H1 (cell line): ENCODE data around the gene EMD. TPM values are rescaled to one million over a fixed set of nuclear protein-coding genes. Genes with fewer than 3 reads are reported as not detected.

Experiments
- CTCF ChIA-PET: fragments of 300-600 bp; sonication (Branson Sonifier 250); formaldehyde crosslinking; loops from one replicate; lab custom pipeline; 2021; ENCODE audit not compliant: partially characterized antibody; lab: Charles Lee
- POLR2A ChIA-PET: fragments of 300-600 bp; sonication (Branson Sonifier 250); formaldehyde crosslinking; loops from one replicate; lab custom pipeline; 2021; ENCODE audit warnings: inconsistent platforms; ENCODE audit not compliant: partially characterized antibody; lab: Charles Lee
- DNase-seq, 2 experiments: peaks; one replicate each; pipeline versions ENCODE4 v3.0.0 to v3.0.0-alpha.2; 2010 to 2022; ENCODE audit warnings: low spot score in 2 of 2, low read depth in 1 of 2, mixed read lengths in 1 of 2
- FAIRE-seq: peaks from 2 replicates; lab custom pipeline; 2011; peaks lifted over from hg19 to GRCh38; lab: Jason Lieb, UNC
- H2AFZ ChIP-seq: 2 replicates; pipeline ENCODE4 v1.8.1; 2012; ENCODE audit warnings: low read length, inconsistent platforms
- H2AK5ac ChIP-seq: 2 replicates; pipeline ENCODE4 v1.6.1; 2013; ENCODE audit warnings: low read depth, low read length
- H2BK120ac ChIP-seq: replicated peaks from 2 replicates; pipeline ENCODE3; 2013; ENCODE audit warnings: low read depth, low read length, inconsistent platforms
- H2BK12ac ChIP-seq: 2 replicates; pipeline ENCODE4 v1.6.1; 2013; ENCODE audit warnings: low read depth, low read length
- H2BK15ac ChIP-seq: 2 replicates; pipeline ENCODE4 v1.6.1; 2013; ENCODE audit warnings: low read length
- H2BK20ac ChIP-seq: 2 replicates; pipeline ENCODE4 v1.6.1; 2013; ENCODE audit warnings: low read length
- H2BK5ac ChIP-seq: 2 replicates; pipeline ENCODE4 v1.6.1; 2013; ENCODE audit warnings: low read depth, low read length
- H3K14ac ChIP-seq: 2 replicates; pipeline ENCODE4 v1.6.1; 2013; ENCODE audit warnings: inconsistent platforms; ENCODE audit not compliant: insufficient read length
- H3K18ac ChIP-seq: 2 replicates; pipeline ENCODE4 v1.6.1; 2013; ENCODE audit warnings: low read length; ENCODE audit errors: extremely low read depth
- H3K23ac ChIP-seq: 2 replicates; pipeline ENCODE4 v1.6.1; 2013; ENCODE audit warnings: inconsistent platforms; ENCODE audit not compliant: insufficient read length
- H3K23me2 ChIP-seq: 2 replicates; pipeline ENCODE4 v1.6.1; 2013; ENCODE audit warnings: low read depth, low read length
- H3K27ac ChIP-seq: 2 replicates; pipeline ENCODE4 v1.6.1; 2011; ENCODE audit warnings: low read depth, low read length, inconsistent platforms
- H3K27me3 ChIP-seq, 4 experiments: replicated peaks in 1 of 4; 1 replicate in 1 of 4; 2 replicates in 3 of 4; pipeline versions ENCODE4 v1.6.1 to v1.8.1; 2011 to 2013; ENCODE audit warnings: low read length in 3 of 4, mild to moderate bottlenecking in 3 of 4, inconsistent platforms in 2 of 4, mixed read lengths in 2 of 4, moderate library complexity in 1 of 4; ENCODE audit not compliant: control insufficient read depth in 3 of 4, insufficient read depth in 3 of 4; ENCODE audit errors: extremely low read depth in 1 of 4
- H3K36me3 ChIP-seq, 4 experiments: 2 replicates each; pipeline versions ENCODE4 v1.6.1 to v1.8.1; 2011 to 2013; ENCODE audit warnings: mild to moderate bottlenecking in 4 of 4, low read length in 3 of 4, moderate library complexity in 2 of 4, control low read depth in 1 of 4, inconsistent platforms in 1 of 4; ENCODE audit not compliant: insufficient read depth in 4 of 4, control insufficient read depth in 2 of 4
- H3K4ac ChIP-seq: replicated peaks from 2 replicates; pipeline ENCODE3; 2013; ENCODE audit warnings: low read length, low read depth, mixed read lengths, inconsistent platforms; ENCODE audit not compliant: insufficient read length
- H3K4me1 ChIP-seq, 4 experiments: replicated peaks in 1 of 4; 1 replicate in 1 of 4; 2 replicates in 3 of 4; pipeline versions ENCODE4 v1.6.1 to v1.8.1; 2011 to 2013; ENCODE audit warnings: low read length in 3 of 4, inconsistent platforms in 2 of 4, mixed read lengths in 1 of 4; ENCODE audit not compliant: insufficient read depth in 4 of 4, control insufficient read depth in 3 of 4
- H3K4me2 ChIP-seq, 2 experiments: 2 replicates each; pipeline versions ENCODE4 v1.6.1 to v1.8.1; 2011 to 2013; ENCODE audit warnings: low read depth in 2 of 2, low read length in 2 of 2, control low read depth in 1 of 2, inconsistent platforms in 1 of 2, mild to moderate bottlenecking in 1 of 2; ENCODE audit not compliant: insufficient read depth in 1 of 2
- H3K4me3 ChIP-seq, 4 experiments: fragments of 200-600, 300-600 bp in 1 of 4; sonication (generic), shearing (Covaris generic), sonication (Bioruptor Twin) in 1 of 4; 2 replicates each; pipeline versions ENCODE4 v1.5.1 to v1.8.1; 2011 to 2016; ENCODE audit warnings: low read length in 4 of 4, low read depth in 3 of 4, control low read depth in 2 of 4, inconsistent platforms in 2 of 4, mild to moderate bottlenecking in 2 of 4, mixed read lengths in 1 of 4, moderate library complexity in 1 of 4; ENCODE audit not compliant: insufficient read depth in 2 of 4; ENCODE audit errors: extremely low read depth in 1 of 4
- H3K56ac ChIP-seq: replicated peaks from 2 replicates; pipeline ENCODE3; 2013; ENCODE audit warnings: low read depth, mild to moderate bottlenecking, mixed read lengths, low read length, inconsistent platforms; ENCODE audit not compliant: insufficient read length
- H3K79me1 ChIP-seq: 2 replicates; pipeline ENCODE4 v1.6.1; 2013; ENCODE audit warnings: low read depth, low read length, control low read depth
- H3K79me2 ChIP-seq, 2 experiments: 2 replicates each; pipeline versions ENCODE4 v1.6.1 to v1.8.1; 2012 to 2013; ENCODE audit warnings: low read length in 2 of 2, mild to moderate bottlenecking in 2 of 2, inconsistent platforms in 1 of 2; ENCODE audit not compliant: insufficient read depth in 2 of 2, control insufficient read depth in 1 of 2
- H3K9ac ChIP-seq, 4 experiments: replicated peaks in 1 of 4; 1 replicate in 1 of 4; 2 replicates in 3 of 4; pipeline versions ENCODE4 v1.6.1 to v1.8.1; 2011 to 2013; ENCODE audit warnings: low read depth in 3 of 4, low read length in 3 of 4, control low read depth in 2 of 4, mild to moderate bottlenecking in 2 of 4, moderate library complexity in 2 of 4, inconsistent platforms in 1 of 4; ENCODE audit errors: extremely low read depth in 1 of 4
- H3K9me3 ChIP-seq, 2 experiments: 2 replicates each; pipeline versions ENCODE4 v1.6.1 to v1.8.1; 2012 to 2013; ENCODE audit warnings: mild to moderate bottlenecking in 2 of 2, moderate library complexity in 2 of 2, control low read depth in 1 of 2, inconsistent platforms in 1 of 2, low read depth in 1 of 2, low read length in 1 of 2, mixed read lengths in 1 of 2; ENCODE audit not compliant: insufficient read depth in 2 of 2
- H4K20me1 ChIP-seq, 2 experiments: replicated peaks in 1 of 2; 2 replicates each; pipeline versions ENCODE3 to v1.8.1; 2011 to 2013; ENCODE audit warnings: inconsistent platforms in 2 of 2, low read length in 2 of 2, mild to moderate bottlenecking in 1 of 2; ENCODE audit not compliant: insufficient read depth in 2 of 2, control insufficient read depth in 1 of 2
- H4K5ac ChIP-seq: 2 replicates; pipeline ENCODE4 v1.6.1; 2013; ENCODE audit warnings: low read length, low read depth, mixed read lengths, inconsistent platforms; ENCODE audit not compliant: insufficient read length
- H4K8ac ChIP-seq: 2 replicates; pipeline ENCODE4 v1.8.0; 2013; ENCODE audit warnings: mild to moderate bottlenecking, moderate library complexity, low read length, inconsistent platforms; ENCODE audit not compliant: insufficient read depth; ENCODE audit errors: extremely low read depth
- H4K91ac ChIP-seq: replicated peaks from 2 replicates; pipeline ENCODE3; 2013; ENCODE audit warnings: low read length, mixed read lengths, inconsistent platforms; ENCODE audit not compliant: insufficient read length
- ASH2L ChIP-seq: fragments of 200-600, 300-600 bp; sonication (generic); IDR thresholded peaks from one replicate; pipeline ENCODE4 v1.7.1; 2017; ENCODE audit warnings: low read length
- BACH1 ChIP-seq: IDR thresholded peaks from 2 replicates; pipeline ENCODE4 v1.6.1; 2012; ENCODE audit warnings: low read length, improper control_type of control experiment
- CEBPB ChIP-seq: IDR thresholded peaks from 2 replicates; pipeline ENCODE4 v1.6.1; 2012; ENCODE audit warnings: low read depth, low read length
- CTBP2 ChIP-seq: IDR thresholded peaks from 2 replicates; pipeline ENCODE4 v1.7.0; 2011; ENCODE audit warnings: borderline replicate concordance, mild to moderate bottlenecking, moderate library complexity, mixed read lengths, low read length; ENCODE audit not compliant: insufficient read depth, insufficient read length
- EP300 ChIP-seq, 2 experiments: IDR thresholded peaks; 1 replicate in 1 of 2; 2 replicates in 1 of 2; pipeline ENCODE4 v1.6.1; 2011 to 2012; ENCODE audit warnings: low read depth in 2 of 2, low read length in 2 of 2, mild to moderate bottlenecking in 2 of 2, borderline replicate concordance in 1 of 2, inconsistent platforms in 1 of 2, moderate library complexity in 1 of 2
- JUND ChIP-seq: IDR thresholded peaks from 2 replicates; pipeline ENCODE4 v1.6.1; 2011; ENCODE audit warnings: mild to moderate bottlenecking, improper control_type of control experiment, low read length
- KDM1A ChIP-seq: fragments of 200-600, 300-600 bp; sonication (generic); IDR thresholded peaks from 2 replicates; pipeline ENCODE4 v1.7.1; 2016; ENCODE audit warnings: mild to moderate bottlenecking, low read length, borderline replicate concordance
- NANOG ChIP-seq: IDR thresholded peaks from 2 replicates; pipeline ENCODE4 v1.6.1; 2011; ENCODE audit warnings: low read length, low read depth, mild to moderate bottlenecking, inconsistent platforms; ENCODE audit not compliant: insufficient read depth, poor library complexity, severe bottlenecking
- NRF1 ChIP-seq: IDR thresholded peaks from 2 replicates; pipeline ENCODE4 v1.6.1; 2011; ENCODE audit warnings: mild to moderate bottlenecking, low read depth, low read length, improper control_type of control experiment
- RFX5 ChIP-seq: IDR thresholded peaks from 2 replicates; pipeline ENCODE4 v1.6.1; 2011; ENCODE audit warnings: low read depth, low read length, improper control_type of control experiment, borderline replicate concordance
- SIN3A ChIP-seq, 2 experiments: IDR thresholded peaks in 1 of 2; conservative IDR thresholded peaks in 1 of 2; 2 replicates each; pipeline ENCODE4 v1.6.1; 2011 to 2012; ENCODE audit warnings: low read length in 2 of 2, improper control_type of control experiment in 1 of 2, low read depth in 1 of 2, mild to moderate bottlenecking in 1 of 2
- SRF ChIP-seq: IDR thresholded peaks from 2 replicates; pipeline ENCODE4 v1.6.1; 2011; ENCODE audit warnings: mild to moderate bottlenecking, low read depth, low read length, moderate library complexity
- TAF1 ChIP-seq: IDR thresholded peaks from 2 replicates; pipeline ENCODE4 v1.6.1; 2011; ENCODE audit warnings: mild to moderate bottlenecking, low read depth, low read length
- whole genome bisulfite sequencing, 2 experiments: shearing (Covaris generic) in 1 of 2; methylation state at CpG; one replicate each; pipeline versions ENCODE4 v1.1.6 to v1.1.7; 2013 to 2015; ENCODE audit warnings: low lambda C conversion rate in 2 of 2, mixed read lengths in 2 of 2, inconsistent platforms in 1 of 2, low coverage in 1 of 2, missing lambda C conversion rate in 1 of 2; ENCODE audit not compliant: insufficient replicate concordance in 2 of 2, insufficient coverage in 1 of 2, insufficient read length in 1 of 2; ENCODE audit errors: extremely low coverage in 1 of 2, missing lambda C conversion rate in 1 of 2; 5-methylcytosine and 5-hydroxymethylcytosine counted together
- polyA plus RNA-seq, 7 experiments: library from polyadenylated mRNA; depleted of rRNA in 3 of 7; stranded (reverse) in 5 of 7; unstranded in 2 of 7; fragments of >200 nt in 5 of 7; fragments of 200-250 nt in 2 of 7; gene quantifications; 1 replicate in 5 of 7; 2 replicates in 1 of 7; 4 replicates in 1 of 7; pipeline versions ENCODE4 v1.2.1 to v1.2.3, GENCODE V29; 2011 to 2013; ENCODE audit warnings: missing spikeins in 2 of 7, mixed read lengths in 2 of 7
- total RNA-seq: library from RNA; stranded (reverse); fragmentation: NEBNext Ultra II Directional; extraction: Animal tissue kit (Norgen Biotek cat#: 25700); gene quantifications from 2 replicates; pipeline ENCODE4 v1.2.1, GENCODE V29; 2021

The EMD gene
- total and polyA plus RNA-seq, 2 of the 8 experiments (the other 6 are each of a cell fraction or from before 2014, with no cell fraction given), result 45.5 to 109 TPM

GRCh38 chrX:154350429-154351182 lies 28.5 kb upstream of the EMD start:
- no peak overlapping the region for H3K4me2 ChIP-seq
- peaks cover 31 to 75% (median 63%) of the 10 kb centered on the region in 4 experiments for H3K36me3 ChIP-seq
- no peak overlapping the region for H2AFZ ChIP-seq
- ChIA-PET CTCF (interaction anchor here (1.2 to 1.5 kb wide), 2 partner anchors 12 to 33 kb away, joined by 4 to 6 read pairs; no protein-coding TSS in a partner anchor), POLR2A (interaction anchor here (0.6 to 15.6 kb wide), 6 partner anchors 7 to 48 kb away, joined by 3 to 348 read pairs (median 29); partner anchors contain the start of genes EMD and RPL10)
- no peak overlapping the region for H3K4ac ChIP-seq
- 89% methylated on average over 8 of the region's 19 CpGs; no CpG with 5 or more reads in 1 of the 2 experiments for WGBS, 2 experiments
- FAIRE-seq (no peak), DNase-seq (no peak)
- H3K9me3 ChIP-seq, result no peaks in the 10 kb centered on the region
- no peak overlapping the region for H2BK5ac ChIP-seq
- H4K5ac ChIP-seq, result no peak overlapping the region
- no peak overlapping the region for H3K14ac ChIP-seq
- H3K4me1 ChIP-seq, result no peaks in the 10 kb centered on the region
- no peak overlapping the region for H2BK12ac ChIP-seq
- H3K79me1 ChIP-seq, result no peaks in the 10 kb centered on the region
- H3K9ac ChIP-seq, result no peak overlapping the region
- H2BK120ac ChIP-seq, result no peak overlapping the region
- H3K4me3 ChIP-seq, result no peak overlapping the region
- no peak overlapping the region for H2AK5ac ChIP-seq
- H4K8ac ChIP-seq, result no peak overlapping the region
- no peak overlapping the region for H2BK20ac ChIP-seq
- no peak overlapping the region for H3K18ac ChIP-seq
- no peak overlapping the region for H2BK15ac ChIP-seq
- H4K91ac ChIP-seq, result no peak overlapping the region
- no peaks in the 10 kb centered on the region for H3K79me2 ChIP-seq
- H3K23ac ChIP-seq, result no peak overlapping the region
- no peak overlapping the region for H3K27ac ChIP-seq
- no peaks in the 10 kb centered on the region for H3K23me2 ChIP-seq
- H3K27me3 ChIP-seq, result no peaks in the 10 kb centered on the region
- no peak overlapping the region for H3K56ac ChIP-seq
- peaks cover 0 to 22% of the 10 kb centered on the region in 2 experiments for H4K20me1 ChIP-seq
- TF ChIP-seq EP300 (IDR thresholded peaks at IDR 0.05; ENCODE audit: borderline replicate concordance in 1 of 2, low read depth in 2 of 2, low read length in 2 of 2) (no peak), BACH1 (no peak), RFX5 (no peak), KDM1A (no peak), NRF1 (no peak), NANOG (no peak), CEBPB (no peak), ASH2L (no peak), TAF1 (no peak), SRF (no peak), CTBP2 (no peak), SIN3A (conservative IDR thresholded peaks at IDR 0.05 in 1 of 2, IDR thresholded peaks at IDR 0.05 in 1 of 2; ENCODE audit: low read depth in 1 of 2, low read length in 2 of 2) (no peak), JUND (no peak)
